Hippocampal formation (tissue), 2 donors: Measurements from ENCODE around the gene BCAS1.
"Not testable (repeated sequence)": the region's sequence is repeated elsewhere in the genome, so short reads cannot be mapped to it uniquely, and the experiment has no call there.

Source experiments
- DNase-seq, 2 donors: peaks; one replicate each; lab custom pipeline; 2025; lab: John Stamatoyannopoulos, UW

Gene BCAS1

DNA sequence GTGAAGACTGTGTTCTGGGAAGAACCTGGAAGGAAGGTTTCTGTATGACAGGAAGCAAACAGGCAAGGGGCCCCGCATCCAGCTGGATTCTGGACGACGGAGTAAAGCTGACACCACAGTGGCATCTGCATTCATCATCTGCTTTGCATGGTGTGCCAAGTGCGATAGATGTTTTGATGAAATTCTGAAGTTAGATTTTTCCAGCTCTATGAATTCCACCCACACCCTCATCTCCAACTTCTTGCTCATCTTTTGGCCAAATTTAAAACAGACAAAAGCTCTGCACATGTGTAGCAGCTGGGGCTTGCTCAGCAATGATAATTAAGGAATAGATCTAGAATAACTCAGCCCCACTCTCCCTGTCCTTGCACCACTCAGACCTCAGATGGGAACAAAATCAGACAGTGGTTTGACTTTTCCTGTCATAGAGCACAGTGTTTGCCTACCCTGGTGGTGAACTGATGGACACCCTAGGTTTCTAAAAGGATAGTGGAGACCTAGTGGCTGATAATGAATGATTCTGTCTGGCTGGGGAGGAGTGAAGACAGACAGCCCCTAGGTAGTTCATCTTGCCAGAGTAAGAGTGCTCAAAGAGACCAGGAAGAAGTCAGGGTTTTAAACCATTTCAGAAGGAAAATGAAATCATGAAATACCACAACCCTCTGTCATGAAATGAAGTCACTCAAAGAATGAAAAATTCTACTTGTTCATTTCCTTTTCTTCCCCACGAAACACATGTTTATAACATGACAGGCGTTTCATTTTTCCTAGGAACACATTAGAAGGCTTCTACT is 85.8 kb downstream of the BCAS1 start:
- DNase-seq: no peak

- DNase-seq: no peak
Measured at GRCh38 chr20:53983401-53983800, 87.0 kb downstream of the BCAS1 start.

GRCh38 chr20:53982624-53983023 is 87.8 kb downstream of the BCAS1 start:
- no peak for DNase-seq

DNA sequence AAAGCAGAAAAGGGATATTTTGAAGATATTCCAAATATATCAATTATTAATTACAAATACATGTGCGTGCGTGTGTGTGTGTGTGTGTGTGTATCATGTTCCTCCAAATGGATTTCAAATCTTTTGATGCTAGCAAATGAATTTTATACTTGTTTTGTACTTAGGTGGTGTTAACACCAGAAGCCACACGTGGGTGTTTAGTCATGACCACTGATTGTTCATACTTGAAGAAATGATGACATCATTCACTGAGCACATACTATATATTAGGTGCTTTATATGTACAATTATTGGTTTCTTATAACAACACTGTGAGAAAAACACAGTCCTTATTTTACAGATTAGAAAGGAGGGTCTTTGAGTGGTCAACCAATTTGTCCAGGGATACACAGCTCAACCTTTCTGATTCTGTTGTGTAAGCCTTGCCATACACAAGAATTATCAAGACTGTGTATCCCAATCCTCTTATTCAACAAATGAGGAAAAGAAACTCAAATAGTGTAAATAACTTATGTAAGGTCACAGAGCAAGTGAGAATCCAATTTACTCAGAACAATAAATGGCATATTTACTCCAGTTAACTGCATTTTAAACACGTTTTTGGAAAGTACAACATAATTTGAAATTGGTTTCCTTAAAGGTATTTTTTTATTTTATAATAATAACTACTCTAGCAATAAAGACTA is 88.5 kb downstream of the BCAS1 start:
- no peak for DNase-seq

- no peak for DNase-seq
Measured at GRCh38 chr20:53981130-53981529, 89.3 kb downstream of the BCAS1 start.

DNA sequence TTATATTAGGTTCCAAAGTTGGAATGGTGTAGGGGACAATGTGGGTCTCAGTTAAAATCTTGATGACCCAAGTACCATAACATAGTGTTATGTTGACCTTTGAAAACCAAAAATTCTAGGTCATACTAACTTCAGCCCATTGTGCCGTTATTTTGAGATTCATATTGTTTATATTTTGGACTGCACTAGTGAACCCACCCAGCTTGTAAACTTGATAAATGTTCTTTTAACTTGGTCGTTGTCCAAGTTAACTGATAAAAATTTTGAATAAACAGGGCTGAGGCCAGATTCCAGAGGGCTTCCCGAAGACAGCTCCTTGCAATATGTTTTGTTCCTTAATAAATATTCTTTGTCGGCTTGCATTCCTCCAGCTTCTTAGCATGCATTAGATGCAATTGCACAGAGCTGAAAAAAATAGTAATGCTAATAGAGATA is 90.3 kb downstream of the BCAS1 start:
- no peak for DNase-seq

DNA sequence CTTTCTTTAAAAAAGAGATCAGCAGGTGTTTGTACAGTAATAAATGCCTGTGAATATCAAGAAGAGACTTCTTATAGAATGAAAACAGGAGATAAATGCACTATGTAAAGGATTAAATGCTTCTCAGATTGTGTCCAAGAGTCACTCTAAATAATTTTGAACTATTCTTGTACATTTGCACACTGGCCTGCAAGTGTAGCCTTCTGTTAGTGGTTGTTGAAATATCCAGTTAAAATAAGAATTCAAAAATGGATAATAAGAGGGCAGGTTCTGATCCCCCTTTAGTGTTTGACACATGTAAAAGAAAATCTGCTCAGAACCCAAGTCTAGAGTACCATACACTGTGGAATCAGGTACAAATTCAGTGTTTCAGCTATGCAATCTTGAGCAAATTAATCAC is 91.9 kb downstream of the BCAS1 start:
- no peak for DNase-seq

DNA sequence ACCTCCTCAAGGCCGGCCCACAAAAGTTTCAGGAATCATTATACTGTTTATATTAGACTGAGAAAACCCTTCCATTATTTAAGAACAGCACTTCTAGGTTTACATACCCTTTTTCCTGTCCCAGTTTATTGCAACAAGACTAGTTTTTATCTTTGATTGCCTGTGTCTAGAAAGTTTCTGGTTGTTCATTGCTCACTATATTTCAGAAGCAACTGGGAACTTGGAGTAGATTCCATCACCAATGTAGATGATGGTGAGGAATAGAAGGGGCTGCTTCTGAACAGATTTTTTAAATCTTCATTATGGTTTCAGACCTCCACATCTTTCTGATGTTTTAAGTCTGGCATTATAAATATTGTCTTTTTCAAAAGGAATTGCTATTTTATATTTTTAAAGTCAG is 93.0 kb downstream of the BCAS1 start:
- DNase-seq: no peak

DNA sequence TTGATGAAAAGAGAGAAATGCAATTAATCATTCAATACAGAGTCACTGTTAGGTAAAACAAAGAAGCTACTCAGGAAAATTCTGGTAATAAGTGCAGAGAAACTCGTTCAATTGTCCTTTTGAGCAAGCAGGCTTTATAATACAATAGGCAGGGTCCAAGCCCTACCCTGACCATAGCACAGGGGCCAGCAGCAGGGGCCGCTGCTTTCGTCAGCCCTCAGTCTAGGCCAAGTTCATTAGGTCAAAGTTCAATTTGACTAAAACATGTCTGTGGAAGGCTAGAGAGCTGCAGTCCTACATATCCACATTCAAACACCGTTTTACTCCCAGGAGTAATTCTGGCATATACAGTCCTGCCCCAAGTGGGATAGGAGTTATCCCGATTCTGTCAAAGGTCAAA is 94.6 kb downstream of the BCAS1 start:
- DNase-seq: peak in 1 of 2 donors; percentile 8

DNA sequence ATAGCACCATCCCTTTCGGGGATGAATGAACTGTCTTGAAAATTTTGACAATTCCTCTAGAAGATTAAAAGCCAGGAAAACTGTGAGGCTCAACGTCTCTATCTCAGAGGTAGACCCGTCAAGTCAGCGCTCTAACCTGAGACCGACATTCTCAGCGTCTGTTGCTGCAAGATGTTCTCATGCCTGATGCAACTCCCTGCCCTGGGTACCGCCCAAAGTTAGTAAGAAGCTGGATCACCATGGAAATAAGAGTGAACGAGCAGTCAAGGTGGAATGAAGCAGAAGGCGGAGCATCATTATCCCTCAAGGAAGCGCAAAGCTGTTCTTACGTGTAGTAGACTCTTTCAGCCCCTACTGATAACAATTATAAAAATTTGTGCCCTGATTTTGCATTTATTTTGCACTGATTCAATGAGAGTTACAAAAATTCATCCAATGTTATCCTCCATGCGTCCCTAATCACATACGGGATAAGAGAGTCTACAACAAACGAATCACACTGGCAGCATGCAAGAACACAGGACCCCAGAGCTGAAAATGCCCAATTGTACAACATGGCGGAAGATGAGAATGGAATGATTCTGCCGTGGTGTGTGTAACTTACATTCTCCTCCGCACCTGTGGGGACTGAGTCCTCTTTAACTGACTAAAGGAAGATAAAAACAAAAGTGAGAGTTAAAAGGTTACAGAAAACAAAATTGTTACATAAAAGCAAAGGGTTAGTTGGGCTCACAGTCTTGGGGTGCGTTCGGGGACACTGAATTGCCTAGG is 95.4 kb downstream of the BCAS1 start:
- no peak for DNase-seq

- DNase-seq: not testable (repeated sequence)
Measured at GRCh38 chr20:53973882-53974281, 96.5 kb downstream of the BCAS1 start.

DNA sequence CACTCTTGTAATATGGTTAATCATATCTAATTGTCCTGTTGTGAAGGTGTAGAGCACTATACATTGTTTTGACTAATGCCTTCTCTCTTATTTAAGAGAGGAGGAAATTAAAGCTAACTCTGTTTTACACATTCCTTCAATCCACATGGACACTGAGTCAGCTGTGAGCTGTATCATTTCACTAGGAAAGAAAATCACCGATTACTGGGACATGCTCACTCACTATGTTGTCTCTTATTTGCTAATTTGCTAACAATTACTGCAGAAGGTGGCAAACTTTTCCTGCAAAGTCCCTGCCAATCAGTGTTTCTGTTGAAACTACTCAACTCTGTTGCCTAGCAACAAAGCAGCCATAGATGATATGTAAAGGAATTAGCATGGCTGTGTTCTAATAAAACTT is 98.2 kb downstream of the BCAS1 start:
- DNase-seq: no peak

DNA sequence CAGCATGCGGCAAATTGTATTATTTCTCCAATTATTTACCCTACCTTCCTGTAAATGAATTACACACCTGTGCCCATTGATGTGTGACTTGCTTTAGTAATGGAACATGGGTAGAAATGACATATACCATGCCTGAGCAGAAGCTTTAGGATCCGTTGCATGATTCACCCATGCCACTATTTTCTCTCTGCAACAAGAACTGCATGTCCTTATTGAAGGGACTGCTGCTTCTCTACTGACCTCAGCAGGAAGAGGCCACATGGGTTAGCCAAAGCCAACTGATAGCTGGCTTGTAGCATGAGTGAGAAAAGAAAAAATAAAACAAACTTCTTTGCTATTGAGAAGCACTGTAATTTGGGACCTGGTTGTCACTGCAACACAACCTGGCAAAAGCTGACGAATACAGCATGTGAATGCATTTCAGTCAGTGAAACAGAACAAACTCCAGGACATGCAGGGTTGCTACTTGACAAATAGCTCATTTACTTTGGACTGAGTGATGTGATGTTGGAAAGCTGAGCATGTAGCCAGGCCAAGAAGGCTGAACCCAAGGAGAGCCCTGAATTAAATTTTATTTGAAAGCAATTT is 99.2 kb downstream of the BCAS1 start:
- no peak for DNase-seq

DNA sequence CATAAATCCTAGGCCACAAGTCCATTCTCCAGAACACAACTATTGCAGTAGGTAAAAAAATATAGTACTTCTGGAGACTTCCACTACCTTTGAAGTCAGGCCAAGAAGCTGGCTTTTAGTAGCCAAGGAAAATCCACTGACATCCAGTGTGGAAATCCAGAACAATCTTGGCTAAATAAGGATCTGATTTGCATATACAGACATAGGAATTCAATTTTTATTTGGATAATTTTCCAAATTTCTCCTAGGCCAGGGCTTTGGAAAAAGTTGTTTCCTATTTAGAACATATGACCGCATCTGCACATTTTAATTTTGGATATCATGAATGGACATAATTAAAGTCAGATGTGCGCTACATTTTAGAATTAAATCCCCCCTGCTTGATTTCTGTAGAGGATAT is 100.2 kb downstream of the BCAS1 start:
- DNase-seq: no peak

GRCh38 chr20:53967527-53967926 is 102.9 kb downstream of the BCAS1 start:
- DNase-seq: no peak

DNA sequence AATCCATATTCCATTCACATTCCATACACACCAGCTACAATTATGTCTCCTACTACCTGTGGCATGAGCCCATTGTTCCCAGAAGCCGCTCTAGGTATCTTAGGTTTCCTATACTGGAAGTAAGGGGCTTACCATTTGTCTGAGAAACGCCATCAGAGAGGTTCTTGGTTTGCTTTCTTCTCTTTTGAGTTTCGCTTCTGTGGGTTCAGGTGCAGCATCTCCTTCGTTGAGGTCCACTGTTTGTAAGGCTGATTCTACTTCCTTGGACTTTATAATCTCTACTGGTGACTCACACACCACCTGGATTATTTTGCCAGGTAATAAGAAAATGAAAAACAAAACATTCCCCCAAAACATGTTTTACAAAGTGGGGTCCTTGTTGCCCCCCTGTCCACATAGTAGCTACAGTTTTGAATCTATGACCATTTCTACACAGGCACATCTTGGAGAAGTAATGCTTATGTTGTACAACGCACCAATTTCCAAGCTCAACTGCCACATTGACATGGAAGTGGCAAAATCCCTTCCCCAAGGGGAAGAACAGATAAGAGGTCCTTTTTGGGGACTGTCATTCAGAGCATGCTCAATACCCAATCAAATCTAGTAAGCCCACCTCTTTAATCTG is 103.5 kb downstream of the BCAS1 start:
- no peak for DNase-seq

- no peak for DNase-seq
Measured at GRCh38 chr20:53964501-53965253, 105.7 kb downstream of the BCAS1 start.

GRCh38 chr20:53964067-53964466 is 106.3 kb downstream of the BCAS1 start:
- DNase-seq: no peak

- DNase-seq: no peak
Measured at GRCh38 chr20:53963635-53964034, 106.8 kb downstream of the BCAS1 start.

DNA sequence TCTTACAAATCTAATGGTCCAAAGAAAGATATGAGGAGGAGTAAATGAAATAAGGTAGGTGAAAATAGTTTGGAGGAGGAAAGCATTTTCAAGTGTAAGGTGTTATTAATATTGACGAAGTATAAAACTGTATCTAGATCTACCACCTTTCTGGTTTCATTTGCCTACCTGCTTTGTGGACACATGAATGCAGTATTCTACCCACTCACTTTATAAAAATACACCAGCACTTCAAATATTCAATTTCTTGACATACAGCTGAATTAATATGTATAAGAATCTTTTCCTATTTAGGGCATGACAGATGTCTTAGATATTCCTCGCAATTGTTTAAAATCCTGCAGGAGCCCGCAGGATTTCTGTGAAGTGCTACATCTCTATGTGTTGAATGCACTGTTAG is 108.0 kb downstream of the BCAS1 start:
- no peak for DNase-seq

DNA sequence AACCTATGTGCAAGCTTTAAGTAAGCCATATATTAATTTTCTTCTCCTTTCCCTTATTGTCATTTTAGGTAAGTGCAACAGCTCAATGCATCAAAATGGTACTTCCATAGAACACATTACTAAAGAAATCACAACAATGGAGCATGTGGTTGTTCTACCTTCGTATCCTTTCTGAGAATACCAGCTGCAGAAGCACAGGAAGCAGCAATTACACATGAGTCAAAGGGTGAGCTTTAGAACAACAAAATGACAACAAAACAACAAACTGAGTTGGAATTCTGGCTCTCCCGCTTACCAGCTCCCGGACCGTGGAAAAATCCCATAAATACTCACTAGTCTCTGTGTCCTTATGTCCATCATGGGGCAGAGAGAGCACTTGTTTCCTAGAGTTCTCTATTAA is 108.9 kb downstream of the BCAS1 start:
- DNase-seq: no peak
